GM20000 (cell line): Measurements from ENCODE around the gene TUBA4B.

Experiments
- DNase-seq: peaks from one replicate; pipeline ENCODE4 v3.0.0; 2012; ENCODE audit warnings: low spot score
- CTCF ChIP-seq: IDR thresholded peaks from 2 replicates; pipeline ENCODE4 v1.5.1; 2012; ENCODE audit warnings: mild to moderate bottlenecking, control low read depth; ENCODE audit errors: extremely low read depth, missing control alignments

TUBA4B gene

GRCh38 chr2:219207884-219208740 lies 44.9 kb upstream of the TUBA4B start:
- TF ChIP-seq CTCF, result no peak
- DNase-seq, result no peak

- DNase-seq, result no peak
- TF ChIP-seq CTCF, result no peak
These were observed 43.5 kb upstream of the TUBA4B start for GRCh38 chr2:219209236-219210195.

- no peak for TF ChIP-seq CTCF
- no peak for DNase-seq
These were observed 42.7 kb upstream of the TUBA4B start for GRCh38 chr2:219210196-219210885.

- no peak for DNase-seq
- no peak for TF ChIP-seq CTCF
These were observed 42.1 kb upstream of the TUBA4B start for GRCh38 chr2:219210886-219211362.

GRCh38 chr2:219213026-219213415 lies 40.0 kb upstream of the TUBA4B start:
- no peak for DNase-seq
- no peak for TF ChIP-seq CTCF

- DNase-seq, result no peak
- TF ChIP-seq CTCF, result no peak
These were observed 39.5 kb upstream of the TUBA4B start for GRCh38 chr2:219213486-219214071.
